ENCODE measurements around the gene IFNE.
"Not testable (repeated sequence)": the region's sequence is repeated elsewhere in the genome, so short reads cannot be mapped to it uniquely, and the experiment has no call there.

IFNE gene

GRCh38 chr9:21491756-21492155 is 9.6 kb upstream of the IFNE start:
- no peak for DNase-seq

- DNase-seq: no peak
Observed at GRCh38 chr9:21481470-21482056, 550 bp downstream of the IFNE start.

GRCh38 chr9:21479152-21479702 is 2.9 kb downstream of the IFNE start:
- DNase-seq: no peak

GRCh38 chr9:21477466-21477865 is 4.6 kb downstream of the IFNE start:
- DNase-seq: no peak

- DNase-seq: no peak
Observed at GRCh38 chr9:21473236-21473635, 8.9 kb downstream of the IFNE start.

- DNase-seq: no peak
Observed at GRCh38 chr9:21470126-21470525, 12.0 kb downstream of the IFNE start.

GRCh38 chr9:21465859-21466518 is 16.1 kb downstream of the IFNE start:
- DNase-seq: no peak

- DNase-seq: no peak
Observed at GRCh38 chr9:21465138-21465537, 17.0 kb downstream of the IFNE start.

- no peak for DNase-seq
Observed at GRCh38 chr9:21461377-21461776, 20.7 kb downstream of the IFNE start.

GRCh38 chr9:21455320-21455719 is 26.8 kb downstream of the IFNE start:
- no peak for DNase-seq

- no peak for DNase-seq
Observed at GRCh38 chr9:21454149-21454548, 28.0 kb downstream of the IFNE start.

GRCh38 chr9:21452681-21453080 is 29.4 kb downstream of the IFNE start:
- DNase-seq: no peak

- DNase-seq: no peak
Observed at GRCh38 chr9:21450733-21451394, 31.2 kb downstream of the IFNE start.

- DNase-seq: not testable (repeated sequence)
Observed at GRCh38 chr9:21449312-21449711, 32.8 kb downstream of the IFNE start.

- DNase-seq: no peak
Observed at GRCh38 chr9:21443849-21444625, 38.1 kb downstream of the IFNE start.

GRCh38 chr9:21440139-21440538 is 42.0 kb downstream of the IFNE start, which contains the start of gene IFNA1:
Gene IFNA1, plus strand, starts transcription at chr9:21440439. Its CDS starts 69 bp downstream, at chr9:21440508.
- no peak for DNase-seq

- not testable (repeated sequence) for DNase-seq
Observed at GRCh38 chr9:21435015-21435383, 47.1 kb downstream of the IFNE start.

- no peak for DNase-seq
Observed at GRCh38 chr9:21434202-21435014, 47.7 kb downstream of the IFNE start.

- no peak for DNase-seq
Observed at GRCh38 chr9:21432672-21433425, 49.3 kb downstream of the IFNE start.
